Endothelial cell of umbilical vein (primary cell): ENCODE results near the gene FABP7. TPM values are rescaled to one million over a fixed set of nuclear protein-coding genes. Genes with fewer than 3 reads are reported as not detected.

Experiments used
- BruUV-seq: library from RNA; stranded (reverse); fragments of 400-500 nt; replicated peaks from 2 replicates; lab custom pipeline; 2021; lab: Mats Ljungman, UMichigan
- CTCF ChIA-PET: fragments of 300-600, 350-600 bp; sonication (Branson Sonifier 250); formaldehyde crosslinking; loops from one replicate; lab custom pipeline; 2021; ENCODE audit warnings: antibody characterized with exemption, inconsistent platforms; lab: Charles Lee
- POLR2A ChIA-PET: fragments of 300-600, 350-600 bp; sonication (Branson Sonifier 250); formaldehyde crosslinking; loops from one replicate; lab custom pipeline; 2021; ENCODE audit warnings: antibody characterized with exemption, inconsistent platforms; lab: Charles Lee
- DNase-seq: peaks from one replicate; pipeline ENCODE4 v3.0.0-alpha.2; 2011; ENCODE audit warnings: low read depth, low spot score
- FAIRE-seq: peaks from 2 replicates; lab custom pipeline; 2011; peaks lifted over from hg19 to GRCh38; lab: Jason Lieb, UNC
- H2AFZ ChIP-seq: 2 replicates; pipeline ENCODE4 v1.6.0; 2012; ENCODE audit warnings: low read depth, low read length, control low read depth, inconsistent platforms
- H3K27ac ChIP-seq: 2 replicates; pipeline ENCODE4 v1.5.1; 2011; ENCODE audit warnings: low read depth, mild to moderate bottlenecking, control low read depth, low read length, moderate library complexity; ENCODE audit not compliant: insufficient read depth
- H3K27me3 ChIP-seq, 2 experiments: 2 replicates each; pipeline versions ENCODE4 v1.6.0 to v1.6.1; 2011; ENCODE audit warnings: low read length in 2 of 2, mixed read lengths in 1 of 2; ENCODE audit not compliant: control insufficient read depth in 2 of 2, insufficient read depth in 2 of 2
- H3K36me3 ChIP-seq, 2 experiments: 2 replicates in 1 of 2; 3 replicates in 1 of 2; pipeline ENCODE4 v1.5.1; 2011; ENCODE audit warnings: low read length in 2 of 2, mild to moderate bottlenecking in 1 of 2, moderate library complexity in 1 of 2; ENCODE audit not compliant: control insufficient read depth in 2 of 2, insufficient read depth in 2 of 2; ENCODE audit errors: extremely low read depth in 1 of 2
- H3K4me1 ChIP-seq: 3 replicates; pipeline ENCODE4 v1.5.1; 2011; ENCODE audit warnings: mild to moderate bottlenecking, low read length; ENCODE audit not compliant: control insufficient read depth, insufficient read depth; ENCODE audit errors: extremely low read depth
- H3K4me2 ChIP-seq: 2 replicates; pipeline ENCODE4 v1.6.1; 2011; ENCODE audit warnings: low read length, control low read depth, mixed read lengths; ENCODE audit not compliant: insufficient read depth
- H3K4me3 ChIP-seq, 3 experiments: fragments of 200-600 bp in 1 of 3; sonication (generic), shearing (Covaris generic) in 1 of 3; replicated peaks in 1 of 3; 2 replicates each; pipeline ENCODE4 v1.5.1; 2011 to 2016; ENCODE audit warnings: control low read depth in 3 of 3, low read length in 3 of 3, mild to moderate bottlenecking in 2 of 3, inconsistent platforms in 1 of 3, low read depth in 1 of 3, moderate library complexity in 1 of 3; ENCODE audit not compliant: insufficient read depth in 1 of 3
- H3K79me2 ChIP-seq: 2 replicates; pipeline ENCODE4 v1.6.0; 2012; ENCODE audit warnings: low read length, inconsistent platforms; ENCODE audit not compliant: control insufficient read depth, insufficient read depth
- H3K9ac ChIP-seq: replicated peaks from 2 replicates; pipeline ENCODE3; 2011; ENCODE audit warnings: low read length, control low read depth; ENCODE audit not compliant: insufficient read depth; ENCODE audit errors: extremely low read depth
- H3K9me1 ChIP-seq: replicated peaks from 3 replicates; pipeline ENCODE4 v1.6.0; 2011; ENCODE audit warnings: mild to moderate bottlenecking, low read length; ENCODE audit not compliant: control insufficient read depth, insufficient read depth; ENCODE audit errors: extremely low read depth
- H3K9me3 ChIP-seq: replicated peaks from 2 replicates; pipeline ENCODE4 v1.5.1; 2012; ENCODE audit warnings: low read length, inconsistent platforms; ENCODE audit not compliant: control insufficient read depth, insufficient read depth
- H4K20me1 ChIP-seq: replicated peaks from 2 replicates; pipeline ENCODE3; 2011; ENCODE audit warnings: mild to moderate bottlenecking, low read length; ENCODE audit not compliant: control insufficient read depth, insufficient read depth; ENCODE audit errors: extremely low read depth
- CTCF ChIP-seq, 2 donors: IDR thresholded peaks; 1 replicate in 1 of 2; 2 replicates in 1 of 2; pipeline ENCODE4 v1.5.1; 2011; ENCODE audit warnings: low read length in 2 of 2, mild to moderate bottlenecking in 2 of 2, moderate library complexity in 2 of 2, control low read depth in 1 of 2, inconsistent platforms in 1 of 2, low read depth in 1 of 2; ENCODE audit not compliant: insufficient read depth in 1 of 2; ENCODE audit errors: extremely low read depth in 1 of 2
- EZH2 ChIP-seq: IDR thresholded peaks from 2 replicates; pipeline ENCODE4 v1.6.1; 2012; ENCODE audit warnings: borderline replicate concordance, low read depth, mild to moderate bottlenecking, moderate library complexity, low read length, inconsistent platforms; ENCODE audit not compliant: severe bottlenecking
- FOS ChIP-seq: IDR thresholded peaks from 2 replicates; pipeline ENCODE4 v1.6.1; 2011; ENCODE audit warnings: mild to moderate bottlenecking, low read length, moderate library complexity, borderline replicate concordance; ENCODE audit not compliant: insufficient read depth
- GATA2 ChIP-seq: IDR thresholded peaks from 2 replicates; pipeline ENCODE4 v1.7.0; 2011; ENCODE audit warnings: low read depth, mild to moderate bottlenecking, moderate library complexity, mixed read lengths, low read length; ENCODE audit not compliant: insufficient read length, insufficient read depth
- JUN ChIP-seq: IDR thresholded peaks from 2 replicates; pipeline ENCODE4 v1.6.1; 2011; ENCODE audit warnings: borderline replicate concordance, low read depth; ENCODE audit not compliant: insufficient read length, insufficient read depth
- MAX ChIP-seq: IDR thresholded peaks from 2 replicates; pipeline ENCODE4 v1.6.1; 2011; ENCODE audit not compliant: insufficient read depth, insufficient read length
- MYC ChIP-seq: IDR thresholded peaks from one replicate; pipeline ENCODE4 v1.6.1; 2011; ENCODE audit warnings: mild to moderate bottlenecking, low read depth, low read length
- POLR2A ChIP-seq: IDR thresholded peaks from 2 replicates; pipeline ENCODE4 v1.6.1; 2012; ENCODE audit warnings: low read depth, mild to moderate bottlenecking, control low read depth, low read length
- POLR2AphosphoS5 ChIP-seq: IDR thresholded peaks from 2 replicates; pipeline ENCODE4 v1.6.1; 2012; ENCODE audit warnings: low read depth, mild to moderate bottlenecking, control low read depth, low read length, moderate library complexity; ENCODE audit not compliant: insufficient read depth
- dilution Hi-C: fragments of 300-500 bp; cut with MboI; formaldehyde crosslinking; loops from one replicate; pipeline ENCODE4 v1.15.0; 2019; ENCODE audit warnings: low sequenced_read_pairs; ENCODE audit not compliant: extremely low pct_ligation_motif_present
- intact Hi-C: fragments of 100-400 bp; cut with micrococcal nuclease; formaldehyde crosslinking; loops from one replicate; pipeline ENCODE4 v1.10.0; 2022
- polyA plus RNA-seq, 4 experiments: library from polyadenylated mRNA; depleted of rRNA in 3 of 4; stranded (reverse) in 3 of 4; unstranded in 1 of 4; fragments of >200 nt; gene quantifications; 2 replicates each; pipeline versions ENCODE4 v1.2.1 to v1.2.3, GENCODE V29; 2011 to 2012; ENCODE audit warnings: missing spikeins in 1 of 4
- total RNA-seq: library from RNA; stranded (reverse); gene quantifications from 2 replicates; pipeline ENCODE4 v1.2.3, GENCODE V29; 2021

Gene FABP7
- total and polyA plus RNA-seq, 2 donors (not counting 3 experiments of a cell fraction or from before 2014, with no cell fraction given): not detected

- H3K79me2 ChIP-seq: no peaks in the 10 kb centered on the region
- H4K20me1 ChIP-seq: no peaks in the 10 kb centered on the region
- H3K27me3 ChIP-seq: no peaks in the 10 kb centered on the region
- no peak overlapping the region for H3K4me2 ChIP-seq
- ChIA-PET CTCF (interaction anchor here (1.4 kb wide), 1 partner anchor 106 kb away, joined by 4 read pairs; no protein-coding TSS in a partner anchor), POLR2A (no interaction called here)
- H3K4me1 ChIP-seq: no peaks in the 10 kb centered on the region
- no peak for DNase-seq
- intact Hi-C loops (no loop called here), dilution Hi-C loops (no loop called here)
- no peaks in the 10 kb centered on the region for H3K9me3 ChIP-seq
- H3K4me3 ChIP-seq: no peak overlapping the region
- H3K27ac ChIP-seq: no peak overlapping the region
- no TSS peak for BruUV-seq
- H2AFZ ChIP-seq: no peak overlapping the region
- no peaks in the 10 kb centered on the region for H3K9me1 ChIP-seq
- no peaks in the 10 kb centered on the region for H3K36me3 ChIP-seq
- no peak for FAIRE-seq
- H3K9ac ChIP-seq: no peak overlapping the region
- no peak for TF ChIP-seq EZH2
- no peak for TF ChIP-seq MYC
- no peak for TF ChIP-seq POLR2A
- TF ChIP-seq FOS: no peak
- TF ChIP-seq POLR2AphosphoS5: no peak
- no peak for TF ChIP-seq JUN
- TF ChIP-seq MAX: no peak
- TF ChIP-seq CTCF (IDR thresholded peaks at IDR 0.05; ENCODE audit: extremely low read depth in 1 of 2, insufficient read depth in 1 of 2, low read depth in 1 of 2, low read length in 2 of 2): no peak
- TF ChIP-seq GATA2: no peak
These were observed 52.9 kb downstream of the FABP7 start for GRCh38 chr6:122832459-122832858.
